Prostate gland (tissue), 2 donors: ENCODE measurements around the gene ELAVL1. TPM values are rescaled to one million over a fixed set of nuclear protein-coding genes. Genes with fewer than 3 reads are reported as not detected.
A peak's percentile ranks its signal among the peaks of the same experiment; 100 is the strongest.

ENCODE experiments used
- DNase-seq: peaks from one replicate; pipeline ENCODE4 v3.0.0-alpha.2; 2019; ENCODE audit warnings: low spot score
- H3K27ac ChIP-seq, 2 donors: fragments of 200-600 bp; sonication (generic); 2 replicates each; pipeline ENCODE4 v1.5.1; 2017 to 2019
- H3K27me3 ChIP-seq: fragments of 200-600 bp; sonication (generic); replicated peaks from 2 replicates; pipeline ENCODE4 v1.5.1; 2019; ENCODE audit not compliant: insufficient read depth
- H3K36me3 ChIP-seq, 2 donors: fragments of 200-600 bp; sonication (generic); 1 replicate in 1 of 2; 2 replicates in 1 of 2; pipeline versions ENCODE4 v1.5.1 to v1.8.1; 2017 to 2019
- H3K4me1 ChIP-seq: fragments of 200-600 bp; sonication (generic); replicated peaks from 2 replicates; pipeline ENCODE4 v1.5.1; 2019
- H3K4me3 ChIP-seq, 2 donors: fragments of 200-600 bp; sonication (generic); 2 replicates each; pipeline ENCODE4 v1.5.1; 2017 to 2019
- H3K9me3 ChIP-seq: fragments of 200-600 bp; sonication (generic); 2 replicates; pipeline ENCODE4 v1.5.1; 2017
- CTCF ChIP-seq, 4 experiments: fragments of 200-600 bp in 2 of 4; fragments of 450-650 bp in 2 of 4; sonication (generic) in 2 of 4; IDR thresholded peaks; 1 replicate in 3 of 4; 2 replicates in 1 of 4; pipeline ENCODE4 v1.5.1; 2016 to 2019; ENCODE audit warnings: antibody characterized with exemption in 4 of 4, mild to moderate bottlenecking in 2 of 4, moderate library complexity in 2 of 4
- POLR2A ChIP-seq: fragments of 450-650 bp; IDR thresholded peaks from one replicate; pipeline ENCODE4 v1.6.1; 2016; ENCODE audit warnings: antibody characterized with exemption, mild to moderate bottlenecking
- POLR2AphosphoS5 ChIP-seq: sonication (generic); formaldehyde crosslinking; IDR thresholded peaks from one replicate; pipeline ENCODE4 v1.6.1; 2017; ENCODE audit warnings: antibody characterized with exemption
- WGBS: methylation state at CpG from one replicate; pipeline ENCODE4 v1.1.5; 2018; 5-methylcytosine and 5-hydroxymethylcytosine counted together
- intact Hi-C: fragments of 100-400 bp; cut with DNase I; formaldehyde crosslinking; loops from one replicate; pipeline ENCODE4 v1.14.2; 2022
- total RNA-seq, 2 donors: library from RNA; depleted of rRNA; stranded (reverse); fragments of >200 nt; gene quantifications; one replicate each; pipeline ENCODE4 v1.1.0, GENCODE V29; 2016

Gene ELAVL1
- total RNA-seq, 2 donors from 2014 or later: 35.6 to 76.9 TPM

- 6% methylated on average over 12 of the region's 12 CpGs for WGBS
- no peak for DNase-seq
- Histone ChIP-seq H3K36me3 (peaks cover 0 to 9% of the 10 kb centered on the region in 2 donors), H3K4me3 (peak overlapping the region; percentile 17 to 26), H3K27ac (peak overlapping the region; percentile 9 to 22), H3K27me3 (no peaks in the 10 kb centered on the region), H3K4me1 (peaks cover 4% of the 10 kb centered on the region), H3K9me3 (no peaks in the 10 kb centered on the region)
- TF ChIP-seq CTCF (IDR thresholded peaks at IDR 0.05) (no peak), POLR2AphosphoS5 (no peak), POLR2A (no peak)
- intact Hi-C loops: no loop called here
Observed at GRCh38 chr19:7916955-7917266, 88.5 kb downstream of the ELAVL1 start.

- intact Hi-C loops: no loop called here
- Histone ChIP-seq H3K36me3 (peaks cover 0 to 15% of the 10 kb centered on the region in 2 donors), H3K4me1 (no peaks in the 10 kb centered on the region), H3K27me3 (no peaks in the 10 kb centered on the region), H3K27ac (peak overlapping the region in 1 of 2 donors; percentile 22), H3K4me3 (peak overlapping the region; percentile 17 to 26), H3K9me3 (no peaks in the 10 kb centered on the region)
- no peak for DNase-seq
- WGBS: 1% methylated on average over 99 of the region's 104 CpGs
- no peak for TF ChIP-seq CTCF (IDR thresholded peaks at IDR 0.05)
- TF ChIP-seq POLR2AphosphoS5: no peak
- no peak for TF ChIP-seq POLR2A
Observed at GRCh38 chr19:7916103-7916954, 89.1 kb downstream of the ELAVL1 start.

GRCh38 chr19:7915250-7916102, 90.0 kb downstream of the ELAVL1 start:
- H3K9me3 ChIP-seq: no peaks in the 10 kb centered on the region
- H3K36me3 ChIP-seq: peaks cover 6 to 24% of the 10 kb centered on the region in 2 donors
- TF ChIP-seq POLR2A (no peak), CTCF (IDR thresholded peaks at IDR 0.05) (no peak), POLR2AphosphoS5 (no peak)
- DNase-seq: no peak
- H3K27ac ChIP-seq: no peak overlapping the region
- peak overlapping the region; percentile 17 to 26 for H3K4me3 ChIP-seq
- WGBS: 44% methylated on average over 24 of the region's 24 CpGs
- no peaks in the 10 kb centered on the region for H3K4me1 ChIP-seq
- intact Hi-C loops: no loop called here
- no peaks in the 10 kb centered on the region for H3K27me3 ChIP-seq

GRCh38 chr19:7914598-7915045, 90.8 kb downstream of the ELAVL1 start, which contains the start of gene TGFBR3L:
TGFBR3L (plus strand) TSS chr19:7914830.
- 68% methylated on average over 12 of the region's 12 CpGs for WGBS
- Histone ChIP-seq H3K27ac (no peak within 1 kb of the TSS), H3K27me3 (no peaks in the 10 kb centered on the region), H3K4me1 (no peaks in the 10 kb centered on the region), H3K9me3 (no peaks in the 10 kb centered on the region), H3K4me3 (no peak within 1 kb of the TSS), H3K36me3 (peaks cover 11 to 27% of the 10 kb centered on the region in 2 donors)
- DNase-seq: no peak
- no peak for TF ChIP-seq CTCF (IDR thresholded peaks at IDR 0.05)
- TF ChIP-seq POLR2A: no peak
- no peak for TF ChIP-seq POLR2AphosphoS5
- intact Hi-C loops: no loop called here
